ENCODE results near the gene NNAT.

DNA sequence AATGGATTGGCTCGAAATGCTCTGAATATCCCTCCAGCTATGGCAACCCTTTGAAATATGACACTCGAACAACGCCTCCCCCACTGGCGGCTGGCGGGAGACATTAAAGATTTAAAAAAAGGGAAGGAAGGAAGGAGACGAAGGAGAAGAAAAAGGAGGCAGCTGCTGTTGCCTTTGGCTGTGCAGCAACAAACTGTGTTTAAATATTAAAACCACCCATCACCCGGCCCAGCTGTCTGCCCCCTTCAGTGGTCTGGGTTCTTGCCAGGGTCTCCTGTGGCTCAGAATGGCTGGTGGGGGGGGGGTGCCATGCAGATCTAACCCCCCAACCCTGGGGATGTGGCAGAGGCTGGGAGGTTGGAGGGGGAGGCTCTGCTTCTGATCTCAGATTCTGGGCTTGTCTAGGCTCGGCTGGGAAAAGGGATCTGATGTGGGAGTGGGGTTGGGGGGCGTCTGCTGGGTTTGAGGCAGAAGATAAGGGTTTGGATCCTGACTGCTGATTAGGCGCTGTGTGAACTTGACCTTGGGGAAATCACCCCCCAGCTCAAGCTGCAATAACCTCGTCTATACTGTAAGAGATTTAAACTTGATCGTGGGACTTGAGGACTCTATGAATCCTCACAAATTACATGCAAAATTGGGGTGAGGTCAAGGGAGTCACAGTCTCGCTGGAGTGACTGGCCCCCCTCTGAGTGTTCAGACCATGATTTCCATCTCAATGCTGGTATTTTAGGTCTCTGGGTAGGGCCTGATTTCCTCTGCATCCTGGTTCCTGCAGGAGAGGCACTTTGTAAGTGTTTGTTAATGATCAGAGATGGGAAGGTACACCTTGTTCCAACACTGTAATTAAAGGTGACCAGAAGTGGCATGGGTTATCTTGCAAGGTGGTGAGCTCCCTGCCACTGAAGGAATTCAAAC is 46.9 kb downstream of the NNAT start:
- TF ChIP-seq CTCF (IDR thresholded peaks at IDR 0.05; ENCODE audit: insufficient read depth, low read length) = no peak
- no peak for TF ChIP-seq POLR2AphosphoS5 (IDR thresholded peaks at IDR 0.05; ENCODE audit: low read depth)
- TF ChIP-seq SPI1 (IDR thresholded peaks at IDR 0.05; ENCODE audit: borderline replicate concordance, low read depth) = no peak
- TF ChIP-seq, protein P1, sequence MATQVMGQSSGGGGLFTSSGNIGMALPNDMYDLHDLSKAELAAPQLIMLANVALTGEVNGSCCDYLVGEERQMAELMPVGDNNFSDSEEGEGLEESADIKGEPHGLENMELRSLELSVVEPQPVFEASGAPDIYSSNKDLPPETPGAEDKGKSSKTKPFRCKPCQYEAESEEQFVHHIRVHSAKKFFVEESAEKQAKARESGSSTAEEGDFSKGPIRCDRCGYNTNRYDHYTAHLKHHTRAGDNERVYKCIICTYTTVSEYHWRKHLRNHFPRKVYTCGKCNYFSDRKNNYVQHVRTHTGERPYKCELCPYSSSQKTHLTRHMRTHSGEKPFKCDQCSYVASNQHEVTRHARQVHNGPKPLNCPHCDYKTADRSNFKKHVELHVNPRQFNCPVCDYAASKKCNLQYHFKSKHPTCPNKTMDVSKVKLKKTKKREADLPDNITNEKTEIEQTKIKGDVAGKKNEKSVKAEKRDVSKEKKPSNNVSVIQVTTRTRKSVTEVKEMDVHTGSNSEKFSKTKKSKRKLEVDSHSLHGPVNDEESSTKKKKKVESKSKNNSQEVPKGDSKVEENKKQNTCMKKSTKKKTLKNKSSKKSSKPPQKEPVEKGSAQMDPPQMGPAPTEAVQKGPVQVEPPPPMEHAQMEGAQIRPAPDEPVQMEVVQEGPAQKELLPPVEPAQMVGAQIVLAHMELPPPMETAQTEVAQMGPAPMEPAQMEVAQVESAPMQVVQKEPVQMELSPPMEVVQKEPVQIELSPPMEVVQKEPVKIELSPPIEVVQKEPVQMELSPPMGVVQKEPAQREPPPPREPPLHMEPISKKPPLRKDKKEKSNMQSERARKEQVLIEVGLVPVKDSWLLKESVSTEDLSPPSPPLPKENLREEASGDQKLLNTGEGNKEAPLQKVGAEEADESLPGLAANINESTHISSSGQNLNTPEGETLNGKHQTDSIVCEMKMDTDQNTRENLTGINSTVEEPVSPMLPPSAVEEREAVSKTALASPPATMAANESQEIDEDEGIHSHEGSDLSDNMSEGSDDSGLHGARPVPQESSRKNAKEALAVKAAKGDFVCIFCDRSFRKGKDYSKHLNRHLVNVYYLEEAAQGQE (IDR thresholded peaks at IDR 0.05; ENCODE audit: insufficient replicate concordance, low read depth) = no peak

All from HL-60 (cell line).